ENCODE measurements around the gene SLC2A1.
A peak's percentile ranks its signal among the peaks of the same experiment; 100 is the strongest.
"Not testable (repeated sequence)": the region's sequence is repeated elsewhere in the genome, so short reads cannot be mapped to it uniquely, and the experiment has no call there.

SLC2A1 gene

GRCh38 chr1:42917241-42917495, 41.5 kb downstream of the SLC2A1 start:
- H3K4me3 ChIP-seq (ENCODE audit: low read depth, low read length): no peak overlapping the region
- TF ChIP-seq CTCF (IDR thresholded peaks at IDR 0.05; ENCODE audit: low read depth, low read length): no peak

- no peak for TF ChIP-seq CTCF (IDR thresholded peaks at IDR 0.05; ENCODE audit: low read depth, low read length)
- no peak overlapping the region for H3K4me3 ChIP-seq (ENCODE audit: low read depth, low read length)
Measured at GRCh38 chr1:42915456-42915855, 43.2 kb downstream of the SLC2A1 start.

- TF ChIP-seq CTCF (IDR thresholded peaks at IDR 0.05; ENCODE audit: low read depth, low read length): no peak
- H3K4me3 ChIP-seq (ENCODE audit: low read depth, low read length): no peak overlapping the region
Measured at GRCh38 chr1:42914092-42914627, 44.5 kb downstream of the SLC2A1 start.

- peak; percentile 80 for TF ChIP-seq CTCF (IDR thresholded peaks at IDR 0.05; ENCODE audit: low read depth, low read length)
- no peak overlapping the region for H3K4me3 ChIP-seq (ENCODE audit: low read depth, low read length)
Measured at GRCh38 chr1:42913426-42914091, 45.1 kb downstream of the SLC2A1 start.

- H3K4me3 ChIP-seq (ENCODE audit: low read depth, low read length): no peak overlapping the region
- TF ChIP-seq CTCF (IDR thresholded peaks at IDR 0.05; ENCODE audit: low read depth, low read length): no peak
Measured at GRCh38 chr1:42910985-42911384, 47.7 kb downstream of the SLC2A1 start.

GRCh38 chr1:42908046-42908445, 50.6 kb downstream of the SLC2A1 start:
- H3K4me3 ChIP-seq (ENCODE audit: low read depth, low read length): no peak overlapping the region
- TF ChIP-seq CTCF (IDR thresholded peaks at IDR 0.05; ENCODE audit: low read depth, low read length): no peak

GRCh38 chr1:42904434-42904833, 54.2 kb downstream of the SLC2A1 start:
- TF ChIP-seq CTCF (IDR thresholded peaks at IDR 0.05; ENCODE audit: low read depth, low read length): no peak
- no peak overlapping the region for H3K4me3 ChIP-seq (ENCODE audit: low read depth, low read length)

GRCh38 chr1:42899960-42900359, 58.7 kb downstream of the SLC2A1 start:
- not testable (repeated sequence) for H3K4me3 ChIP-seq (ENCODE audit: low read depth, low read length)

Measured in WI38 (cell line).